Choroid plexus epithelial cell (primary cell): ENCODE data around the gene SLC1A4.

ENCODE experiments used
- DNase-seq: peaks from one replicate; pipeline ENCODE4 v3.0.0-alpha.2; 2010; ENCODE audit warnings: low read depth
- H3K4me3 ChIP-seq: 2 replicates; pipeline ENCODE4 v1.5.1; 2011; ENCODE audit warnings: low read depth, mild to moderate bottlenecking, control low read depth, low read length, moderate library complexity
- TF ChIP-seq, protein P1 (sequence below): conservative IDR thresholded peaks from 2 replicates; pipeline ENCODE4 v1.5.1; 2011; ENCODE audit warnings: low read depth, mild to moderate bottlenecking, control low read depth, inconsistent platforms, low read length, moderate library complexity

SLC1A4 gene

DNA sequence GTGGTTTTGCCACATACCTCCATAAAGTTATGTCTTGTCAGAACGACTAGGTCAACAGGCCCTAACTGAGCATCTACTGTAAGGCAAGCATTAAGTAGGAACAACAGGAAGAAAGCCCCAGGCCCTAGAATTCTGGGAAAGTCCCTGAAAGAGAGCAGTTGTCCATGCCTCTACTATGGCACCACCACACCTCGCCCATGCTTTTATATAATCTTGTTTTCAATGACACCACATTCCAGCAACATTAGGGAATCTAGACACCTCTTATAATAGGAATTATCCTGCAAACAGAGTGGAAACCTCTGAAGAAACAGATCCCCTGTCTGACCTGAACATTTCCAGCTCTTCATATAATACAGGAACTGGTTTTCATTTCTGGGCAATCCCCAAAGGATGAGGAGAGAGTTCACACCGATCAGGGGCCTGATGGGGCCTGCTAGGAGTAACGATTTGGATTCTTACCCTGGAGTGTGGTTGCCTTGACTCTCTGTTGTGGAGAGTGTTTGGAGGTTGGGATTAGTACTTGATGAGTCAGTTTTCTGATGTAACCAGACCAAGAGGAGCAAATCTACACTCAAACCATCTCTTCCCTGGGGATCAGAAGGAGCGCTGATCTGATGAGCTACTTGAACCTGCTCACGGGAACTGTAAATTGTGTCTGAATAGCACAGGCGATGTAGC lies 35.1 kb downstream of the SLC1A4 start:
- TF ChIP-seq, protein P1, sequence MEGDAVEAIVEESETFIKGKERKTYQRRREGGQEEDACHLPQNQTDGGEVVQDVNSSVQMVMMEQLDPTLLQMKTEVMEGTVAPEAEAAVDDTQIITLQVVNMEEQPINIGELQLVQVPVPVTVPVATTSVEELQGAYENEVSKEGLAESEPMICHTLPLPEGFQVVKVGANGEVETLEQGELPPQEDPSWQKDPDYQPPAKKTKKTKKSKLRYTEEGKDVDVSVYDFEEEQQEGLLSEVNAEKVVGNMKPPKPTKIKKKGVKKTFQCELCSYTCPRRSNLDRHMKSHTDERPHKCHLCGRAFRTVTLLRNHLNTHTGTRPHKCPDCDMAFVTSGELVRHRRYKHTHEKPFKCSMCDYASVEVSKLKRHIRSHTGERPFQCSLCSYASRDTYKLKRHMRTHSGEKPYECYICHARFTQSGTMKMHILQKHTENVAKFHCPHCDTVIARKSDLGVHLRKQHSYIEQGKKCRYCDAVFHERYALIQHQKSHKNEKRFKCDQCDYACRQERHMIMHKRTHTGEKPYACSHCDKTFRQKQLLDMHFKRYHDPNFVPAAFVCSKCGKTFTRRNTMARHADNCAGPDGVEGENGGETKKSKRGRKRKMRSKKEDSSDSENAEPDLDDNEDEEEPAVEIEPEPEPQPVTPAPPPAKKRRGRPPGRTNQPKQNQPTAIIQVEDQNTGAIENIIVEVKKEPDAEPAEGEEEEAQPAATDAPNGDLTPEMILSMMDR: no peak
- no peak overlapping the region for H3K4me3 ChIP-seq
- peak; percentile 78 for DNase-seq

DNA sequence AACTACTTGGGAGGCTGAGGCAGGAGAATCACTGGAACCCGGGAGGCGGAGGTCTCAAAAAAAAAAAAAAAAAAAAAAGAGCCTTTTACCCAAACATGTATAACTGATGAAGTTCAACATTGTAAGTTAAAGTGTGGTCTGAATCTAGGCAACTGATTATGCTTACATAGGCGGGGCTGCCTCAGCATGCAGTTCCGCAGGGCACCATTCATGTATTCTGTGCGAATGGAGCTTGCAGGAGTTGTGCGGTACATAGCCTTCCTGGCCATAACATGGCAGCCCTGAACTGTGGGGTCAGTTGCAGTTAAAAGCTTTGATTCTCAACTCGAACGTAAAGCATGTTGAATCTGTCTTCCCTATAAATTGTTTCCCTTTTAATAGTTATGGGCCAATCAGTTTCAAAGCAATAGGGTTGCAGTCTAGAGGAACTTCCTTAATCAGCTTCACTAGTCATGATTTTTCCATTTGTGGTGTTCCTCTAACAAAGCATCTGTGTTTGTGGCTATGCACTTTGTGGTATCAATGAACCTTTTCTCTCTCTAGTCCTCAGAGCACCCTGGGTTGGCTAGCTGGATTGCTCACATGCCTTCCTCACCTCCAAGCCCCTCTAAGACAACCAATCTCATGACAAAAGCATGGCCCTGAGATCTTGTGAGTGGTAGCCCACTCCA lies 36.4 kb downstream of the SLC1A4 start:
- H3K4me3 ChIP-seq: no peak overlapping the region
- DNase-seq: no peak
- TF ChIP-seq, protein P1: no peak

DNA sequence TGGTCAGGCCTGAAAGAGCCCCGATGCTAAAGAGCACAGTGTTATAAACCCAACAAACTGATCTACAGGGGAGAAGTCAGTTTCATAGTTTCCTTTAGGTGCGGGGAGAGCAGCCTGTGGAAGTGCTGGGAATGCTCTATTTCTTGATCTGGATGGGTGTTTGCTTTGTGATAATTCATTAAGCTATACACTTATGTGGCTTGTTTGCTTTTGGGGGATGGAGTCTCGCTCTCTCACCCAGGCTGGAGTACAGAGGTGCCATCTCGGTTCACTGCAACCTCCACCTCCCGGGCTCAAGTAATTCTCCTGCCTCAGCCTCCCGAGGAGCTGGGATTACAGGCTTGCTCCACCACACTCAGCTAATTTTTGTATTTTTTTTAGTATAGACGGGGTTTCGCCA lies 37.0 kb downstream of the SLC1A4 start:
- TF ChIP-seq, protein P1: no peak
- DNase-seq: no peak
- H3K4me3 ChIP-seq: no peak overlapping the region

DNA sequence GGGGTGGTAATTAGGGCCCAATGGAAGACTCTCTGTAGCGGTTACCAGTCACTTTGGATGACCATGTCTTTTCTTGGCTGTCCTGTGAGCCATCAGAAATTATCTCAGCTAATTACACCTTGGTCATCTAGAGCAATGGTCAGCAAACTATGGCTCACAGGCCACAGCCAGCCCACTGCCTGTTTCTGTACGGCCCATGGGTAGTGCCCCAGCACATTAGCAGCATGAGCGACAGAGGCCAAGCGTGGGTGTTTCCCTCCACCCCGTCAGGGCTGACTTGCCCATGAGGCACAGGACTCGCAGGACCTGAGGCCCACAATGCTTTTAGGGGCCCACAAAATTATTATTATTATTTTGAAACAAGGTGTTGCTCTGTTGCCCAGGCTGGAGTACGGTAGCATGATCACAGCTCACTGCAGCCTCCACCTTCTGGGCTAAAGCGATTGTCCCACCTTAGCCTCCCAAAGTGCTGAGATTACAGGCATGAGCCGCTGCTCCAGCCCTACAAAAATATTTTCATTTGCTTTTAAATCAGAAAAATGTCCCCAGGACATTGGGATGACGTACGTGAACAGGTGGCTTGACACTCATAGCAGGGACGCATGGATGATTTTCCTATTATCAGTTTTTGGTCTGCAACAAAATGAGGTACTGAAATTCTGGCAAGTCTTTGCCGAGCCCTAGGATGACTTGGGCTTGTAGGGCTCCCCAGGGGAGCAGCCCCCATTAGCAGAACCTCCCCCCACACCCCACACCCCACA lies 37.7 kb downstream of the SLC1A4 start:
- H3K4me3 ChIP-seq: no peak overlapping the region
- no peak for DNase-seq
- TF ChIP-seq, protein P1: no peak

DNA sequence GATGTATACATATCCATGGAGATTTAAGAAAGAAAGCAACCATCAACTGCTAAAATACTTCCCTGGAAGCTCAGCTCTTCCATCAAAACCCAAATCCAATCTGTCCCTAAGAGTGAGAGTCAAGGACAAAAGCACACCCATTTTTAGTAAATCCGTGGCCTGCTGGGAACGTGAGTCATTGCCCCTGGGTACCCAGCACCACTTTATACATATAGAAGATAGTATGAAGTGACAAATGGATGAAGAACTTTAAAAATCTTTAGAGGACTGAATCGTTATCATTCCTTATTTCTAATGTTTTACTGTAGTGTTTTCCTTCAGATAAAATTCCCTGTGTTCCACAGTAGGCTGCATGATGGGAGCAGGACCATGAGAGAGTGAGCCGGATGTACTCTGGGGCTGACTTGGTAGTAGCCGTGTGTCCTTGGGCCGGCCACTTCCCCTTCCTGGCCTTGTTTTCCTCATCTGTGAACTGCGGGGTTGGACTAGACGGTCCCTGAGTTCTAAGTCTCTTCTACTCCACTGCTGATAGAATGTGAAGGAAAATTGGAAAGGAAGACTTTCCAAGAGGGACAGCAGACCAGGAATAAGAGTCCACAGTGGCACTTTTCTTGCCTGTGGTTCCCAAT lies 38.5 kb downstream of the SLC1A4 start:
- DNase-seq: no peak
- no peak overlapping the region for H3K4me3 ChIP-seq
- TF ChIP-seq, protein P1: no peak

DNA sequence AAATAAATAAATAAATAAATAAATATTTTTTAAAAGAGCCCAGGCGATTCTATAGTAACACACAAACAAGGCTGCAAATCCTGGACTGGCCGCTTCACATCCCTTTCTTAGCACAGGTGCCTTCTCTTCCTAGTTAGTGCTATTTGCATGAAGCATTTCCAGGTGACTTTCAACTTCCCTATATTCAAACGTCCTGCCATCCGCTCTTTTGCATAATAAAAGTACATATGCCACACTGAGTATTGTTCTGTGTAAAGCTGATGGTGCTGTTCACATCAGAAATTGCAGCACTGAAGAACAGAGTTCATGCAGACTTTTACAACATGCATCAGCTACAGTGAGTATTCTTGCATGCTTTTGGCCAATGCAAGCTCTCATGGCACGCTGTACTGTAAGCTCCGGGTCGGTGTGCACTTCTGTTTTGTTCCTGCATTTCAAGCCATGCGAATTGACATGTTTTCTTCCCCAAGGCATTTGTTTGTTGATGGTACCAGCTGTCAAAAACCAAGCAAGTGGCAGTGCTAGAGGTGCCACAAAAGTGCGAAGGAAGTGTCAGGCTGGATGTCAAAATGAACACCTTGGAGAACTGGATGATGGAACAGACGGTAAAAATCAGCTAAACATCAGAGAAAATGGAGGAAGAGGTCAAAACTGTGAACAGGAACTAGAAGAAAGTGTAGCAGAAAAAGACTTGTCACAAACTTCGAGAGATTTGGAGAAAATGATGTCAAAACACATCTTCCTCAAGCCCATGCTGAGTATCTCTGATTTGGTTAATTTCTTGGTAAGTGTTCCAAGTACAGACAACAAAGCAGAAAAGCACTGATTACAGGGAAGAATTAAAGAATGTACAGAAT lies 41.5 kb downstream of the SLC1A4 start:
- DNase-seq: no peak
- no peak overlapping the region for H3K4me3 ChIP-seq
- TF ChIP-seq, protein P1: no peak
